HG03060 (cell line): ENCODE measurements around the gene SHPK.

Experiments
- ATAC-seq: cut with Tn5 transposase; IDR thresholded peaks from one replicate; pipeline ENCODE4 v1.9.1; 2021; ENCODE audit warnings: low read depth, moderate number of reproducible peaks; ENCODE audit not compliant: unreplicated experiment

The SHPK gene

GRCh38 chr17:3635474-3636153 lies 436 bp downstream of the SHPK start:
- peak; percentile 3 for ATAC-seq

DNA sequence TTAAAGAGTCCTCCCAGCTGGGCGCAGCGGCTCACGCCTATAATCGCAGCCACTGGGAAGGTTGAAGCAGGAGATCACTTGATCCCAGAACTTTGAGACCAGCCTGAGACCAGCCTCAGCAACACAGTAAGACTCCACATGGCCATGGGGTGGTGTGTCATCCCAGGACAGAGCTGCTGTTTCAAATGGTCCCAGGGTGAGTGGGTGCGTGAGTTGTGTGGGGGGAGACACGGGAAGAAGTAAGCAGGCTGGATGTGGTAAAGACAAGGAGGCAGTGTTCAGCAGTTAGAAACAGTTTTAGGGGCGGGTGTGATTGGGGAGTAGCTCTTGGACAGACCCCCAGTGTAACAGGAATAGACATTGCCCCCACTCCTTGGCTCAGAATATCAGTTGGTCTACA lies 3.8 kb downstream of the SHPK start:
- ATAC-seq = no peak

DNA sequence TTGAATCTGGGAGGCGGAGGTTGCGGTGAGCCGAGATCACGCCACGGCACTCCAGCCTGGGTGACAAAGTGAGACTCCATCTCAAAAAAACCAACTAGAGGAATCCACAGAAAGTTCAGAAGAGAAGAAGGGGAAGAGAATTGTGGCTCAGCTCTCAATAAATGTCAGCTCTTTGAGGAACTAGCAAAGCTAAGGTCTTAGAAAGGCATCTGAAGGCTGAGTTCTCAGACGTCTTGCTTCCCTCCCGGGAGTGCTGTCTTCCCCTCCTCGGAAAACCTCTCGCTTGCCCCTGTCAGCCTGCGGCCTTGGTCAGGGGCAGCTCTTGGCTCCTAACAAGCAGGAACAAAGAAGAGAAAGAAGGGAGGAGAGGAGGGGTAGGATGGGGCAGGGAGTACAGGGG lies 5.3 kb downstream of the SHPK start:
- ATAC-seq = no peak

DNA sequence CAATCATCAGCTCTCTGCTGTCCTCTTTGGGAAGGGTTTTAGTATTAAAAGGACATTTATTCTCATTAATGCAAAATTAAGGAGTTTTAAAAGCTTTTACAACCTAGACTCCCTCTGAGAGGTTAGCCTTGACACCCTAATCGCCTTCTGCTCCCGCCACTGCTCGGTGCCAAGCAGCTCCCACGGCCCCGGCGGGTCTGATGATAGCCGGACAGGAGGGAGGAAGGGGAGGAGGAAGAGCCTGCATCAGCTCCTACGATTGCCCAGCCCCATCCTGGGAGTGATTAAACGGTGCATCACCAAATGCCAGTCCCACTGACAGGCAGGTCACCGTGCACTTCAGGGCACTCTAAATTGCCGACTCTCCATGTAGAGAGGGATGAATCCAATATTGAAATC lies 8.3 kb downstream of the SHPK start:
- no peak for ATAC-seq

- ATAC-seq = no peak
These were observed 8.9 kb downstream of the SHPK start for GRCh38 chr17:3626831-3627768.

GRCh38 chr17:3622977-3623594 lies 13.0 kb downstream of the SHPK start:
- no peak for ATAC-seq

GRCh38 chr17:3621146-3621720 lies 14.8 kb downstream of the SHPK start:
- no peak for ATAC-seq

GRCh38 chr17:3615160-3615870 lies 20.7 kb downstream of the SHPK start:
- ATAC-seq = no peak

DNA sequence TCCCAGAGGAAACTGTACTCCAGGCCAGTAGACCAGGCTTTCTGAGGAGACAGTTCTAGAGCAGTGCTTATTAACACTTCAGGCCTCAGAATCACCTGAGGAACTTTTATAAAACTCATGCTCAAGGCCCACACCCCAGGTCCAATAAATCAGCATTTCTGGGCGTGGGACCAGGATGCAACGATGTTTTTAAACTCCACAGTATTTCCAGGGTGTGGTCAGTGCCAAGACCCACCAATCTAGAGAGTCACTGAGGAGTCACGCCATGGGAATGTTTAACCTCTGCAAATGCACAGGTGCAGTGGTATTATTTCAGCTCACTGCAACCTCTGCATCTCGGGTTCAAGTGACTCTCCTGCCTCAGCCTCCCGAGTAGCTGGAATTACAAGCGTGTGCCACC lies 22.9 kb downstream of the SHPK start:
- ATAC-seq = no peak

DNA sequence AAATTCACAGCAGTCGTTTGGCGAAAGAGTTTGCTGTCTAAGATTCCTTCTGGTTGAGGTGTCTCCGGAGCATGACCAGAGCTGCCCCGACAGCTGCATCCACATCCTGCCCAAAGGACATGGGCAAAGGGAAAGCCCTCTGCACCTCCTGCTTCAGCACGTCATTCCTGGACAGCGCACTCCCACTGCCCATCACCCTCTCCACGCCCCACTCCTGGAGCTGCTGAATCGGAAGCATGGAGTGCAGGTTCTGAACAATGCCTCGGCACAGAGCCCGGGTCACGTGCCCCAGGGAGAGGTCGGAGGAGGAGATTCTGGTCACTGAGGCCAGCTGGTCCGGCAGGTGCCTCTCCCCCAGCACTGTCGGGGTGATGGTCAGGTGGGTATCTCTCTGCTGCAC lies 25.5 kb downstream of the SHPK start:
- ATAC-seq = no peak

DNA sequence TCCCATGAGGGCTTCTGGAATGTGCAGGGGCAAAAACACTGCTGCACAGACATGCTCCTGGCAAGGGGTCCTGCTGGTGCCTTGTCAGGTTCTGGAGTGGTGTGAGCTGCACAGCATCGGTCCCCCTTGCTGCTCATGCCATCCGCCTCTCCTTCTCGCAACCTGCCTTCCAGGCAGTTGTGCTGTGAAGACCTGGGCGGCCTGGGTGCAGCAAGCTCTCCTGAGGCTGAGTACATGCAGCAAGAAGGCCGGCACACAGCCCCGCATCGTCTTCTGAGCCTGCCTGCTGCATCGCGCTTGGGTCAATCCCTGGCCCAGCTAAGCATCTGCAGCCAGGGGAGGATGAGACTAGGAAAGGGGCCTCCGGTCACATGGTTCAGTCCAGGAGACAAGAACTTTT lies 26.4 kb downstream of the SHPK start:
- no peak for ATAC-seq

DNA sequence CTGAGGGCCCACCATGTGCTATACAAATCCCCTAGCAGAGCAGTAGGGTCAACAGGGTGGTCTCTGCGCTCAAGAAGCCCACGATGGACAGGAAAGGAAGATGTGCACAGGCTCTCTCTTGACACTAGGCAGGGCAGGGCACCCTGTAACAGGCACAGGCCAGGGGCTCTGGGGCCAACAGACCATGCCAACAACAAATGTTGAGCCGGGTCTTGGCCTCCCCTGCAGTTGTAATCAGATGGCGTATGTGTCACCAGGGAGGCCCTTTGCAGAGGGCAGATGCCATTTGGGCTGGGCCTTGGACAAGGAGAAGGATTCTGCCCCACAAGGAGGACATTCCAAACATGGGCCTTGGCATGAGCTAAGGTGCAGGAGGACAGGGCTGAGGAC lies 32.2 kb downstream of the SHPK start:
- no peak for ATAC-seq

GRCh38 chr17:3603119-3603869 lies 32.8 kb downstream of the SHPK start:
- ATAC-seq = no peak

GRCh38 chr17:3602499-3602898 lies 33.6 kb downstream of the SHPK start:
- no peak for ATAC-seq

- no peak for ATAC-seq
These were observed 35.4 kb downstream of the SHPK start for GRCh38 chr17:3600529-3601205.

DNA sequence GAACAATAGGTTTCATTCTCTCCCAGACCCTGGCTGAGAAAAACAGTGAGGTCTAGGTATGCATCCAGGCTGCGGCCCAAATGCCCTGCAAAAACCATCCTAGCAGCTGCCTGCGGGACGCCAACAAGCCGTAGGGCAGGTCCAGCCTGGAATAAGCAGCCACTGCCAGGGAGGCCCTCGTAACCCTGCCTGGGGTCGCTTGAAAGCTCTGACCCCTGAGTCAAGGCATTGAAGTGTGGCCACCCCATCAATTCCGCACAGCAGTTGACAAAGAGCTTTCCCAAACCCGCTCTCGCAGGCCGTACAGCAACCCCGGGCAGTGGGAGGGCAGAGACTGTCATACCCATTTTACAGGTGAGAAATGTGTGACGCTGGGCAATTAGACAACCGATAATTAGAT lies 38.0 kb downstream of the SHPK start:
- ATAC-seq = no peak

GRCh38 chr17:3596804-3597464 lies 39.1 kb downstream of the SHPK start:
- no peak for ATAC-seq

DNA sequence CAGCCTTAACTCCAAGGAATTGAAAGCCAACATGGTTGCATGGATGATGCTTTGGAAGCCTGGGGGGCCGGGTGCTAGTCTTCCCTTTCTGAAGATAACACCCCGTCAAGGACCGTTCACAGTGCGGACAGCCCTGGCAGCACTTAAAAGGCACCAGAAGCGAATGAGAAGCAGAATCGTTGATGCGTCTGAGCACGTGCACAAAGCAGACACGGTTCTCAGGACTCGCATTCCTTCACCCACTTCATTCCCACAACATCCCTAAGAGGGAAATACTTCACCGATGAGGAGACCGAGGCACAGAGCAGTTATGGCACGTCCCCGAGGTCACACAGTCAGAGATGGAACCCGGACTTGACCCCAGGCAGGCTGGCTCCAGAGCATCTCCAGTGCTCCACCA lies 41.1 kb downstream of the SHPK start:
- ATAC-seq = no peak
